Measurements from ENCODE around the gene RASA4B. TPM values are rescaled to one million over a fixed set of nuclear protein-coding genes. Genes with fewer than 3 reads are reported as not detected.

The RASA4B gene
- polyA plus RNA-seq, 1 donor from 2014 or later, result 7.4 TPM

Other genes starting within 250 kb of the RASA4B start
- gene SH2B2, start 230.9 kb downstream of the RASA4B start, polyA plus RNA-seq, result 64.5 TPM
- gene SPDYE6, start 161.3 kb downstream of the RASA4B start, polyA plus RNA-seq, result 0.36 TPM
- gene PRKRIP1, start 121.4 kb downstream of the RASA4B start, polyA plus RNA-seq, result 35.1 TPM
- 290 TPM for gene ORAI2, start 84.2 kb downstream of the RASA4B start, polyA plus RNA-seq
- 18.1 TPM for gene ALKBH4, start 52.9 kb downstream of the RASA4B start, polyA plus RNA-seq
- gene LRWD1, start 52.8 kb downstream of the RASA4B start, polyA plus RNA-seq, result 13.4 TPM
- 111 TPM for gene POLR2J, start 38.9 kb downstream of the RASA4B start, polyA plus RNA-seq
- gene UPK3BL2, start 25.9 kb upstream of the RASA4B start, polyA plus RNA-seq, result 3.9 TPM
- 1.2 TPM for gene SPDYE2, start 33.4 kb upstream of the RASA4B start, polyA plus RNA-seq
- 44.1 TPM for gene POLR2J3, start 54.8 kb upstream of the RASA4B start, polyA plus RNA-seq
- 20.1 TPM for gene RASA4, start 99.0 kb upstream of the RASA4B start, polyA plus RNA-seq
- gene UPK3BL1, start 125.0 kb upstream of the RASA4B start, polyA plus RNA-seq, result 32.3 TPM
- gene SPDYE2B, start 132.5 kb upstream of the RASA4B start, polyA plus RNA-seq, result not detected
- 3.3 TPM for gene POLR2J2, start 153.9 kb upstream of the RASA4B start, polyA plus RNA-seq
- gene FAM185A, start 231.2 kb upstream of the RASA4B start, polyA plus RNA-seq, result 3.1 TPM